SKM-1 treated with dmso at 0.1 percent for 144 hours (cell line): ENCODE measurements around the gene NDST4.

Experiments used
- DNase-seq: peaks from one replicate; lab custom pipeline; 2025; ENCODE audit not compliant: unreplicated experiment; lab: John Stamatoyannopoulos, UW

The NDST4 gene

DNA sequence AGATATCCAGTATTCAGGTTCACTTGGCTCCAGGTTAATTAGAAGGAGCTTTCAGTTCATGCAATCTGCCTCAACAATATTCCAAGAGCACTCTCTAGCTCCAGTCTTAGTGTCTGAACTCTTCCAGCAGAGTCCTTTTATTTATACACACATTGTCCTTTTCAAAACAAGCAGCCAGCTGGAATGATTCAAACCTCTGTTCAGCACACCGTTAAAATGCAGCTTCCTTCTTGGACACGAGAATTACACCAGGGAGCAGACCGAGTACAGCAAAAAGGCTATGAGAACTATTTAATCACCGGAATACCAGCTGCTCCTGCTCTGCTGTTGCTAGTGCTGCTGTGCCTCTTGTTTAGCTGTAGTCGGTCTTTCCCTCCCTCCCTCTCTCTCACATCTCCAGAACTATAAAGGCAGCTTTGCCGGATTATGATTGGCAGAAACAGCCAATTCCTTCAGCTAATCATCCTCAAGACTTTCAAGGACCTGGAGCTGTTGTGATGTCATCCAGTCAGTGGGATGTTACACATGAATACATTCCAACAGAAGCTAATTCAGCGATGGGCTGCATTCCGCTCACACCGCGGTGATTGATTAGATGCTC, at the start of gene NDST4:
TSS of gene NDST4 (minus strand) at position 115 of the 601 bp plus-strand sequence. CDS start 36,584 bp downstream, outside the sequence.
- no peak for DNase-seq

- DNase-seq = no peak
These were observed 45.7 kb upstream of the NDST4 start for GRCh38 chr4:115159141-115159540.

- no peak for DNase-seq
These were observed 44.9 kb upstream of the NDST4 start for GRCh38 chr4:115158296-115158695.

DNA sequence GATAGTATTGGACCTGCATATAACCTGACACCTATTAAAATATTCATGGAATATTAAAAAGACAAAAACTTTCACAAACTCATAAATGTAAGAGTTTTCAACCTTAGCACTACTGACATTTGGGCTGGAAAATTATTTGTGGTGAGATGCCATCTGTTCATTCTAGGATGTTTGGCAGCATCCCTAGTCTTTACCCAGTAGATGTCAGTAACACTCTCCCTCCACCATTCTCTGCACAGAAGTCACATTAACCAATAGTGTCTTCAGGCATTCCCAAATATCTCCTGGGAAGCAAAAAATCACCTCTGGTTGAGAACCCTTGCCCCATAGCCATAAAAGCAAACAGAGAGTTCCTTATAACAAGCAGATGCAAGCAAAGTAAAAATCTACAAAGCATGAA, 41.4 kb upstream of the NDST4 start:
- no peak for DNase-seq

DNA sequence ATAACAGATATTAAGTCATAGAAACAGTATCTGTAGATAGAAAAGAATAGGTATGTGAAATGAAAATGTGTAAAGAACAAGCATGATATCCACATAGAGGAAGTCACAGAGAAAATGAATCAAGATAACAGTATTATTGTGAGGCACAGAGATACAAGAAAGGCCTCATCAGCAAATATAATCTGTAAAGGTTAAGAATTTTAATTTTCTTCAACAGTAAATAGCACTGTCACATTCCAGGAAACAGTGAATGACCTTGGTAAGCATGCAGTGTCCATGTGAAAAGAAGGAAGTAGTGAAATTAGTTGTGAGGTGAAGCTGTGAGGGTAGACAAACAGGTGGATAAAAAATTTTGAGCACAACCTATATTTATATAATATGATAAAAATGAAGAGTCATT, 39.5 kb upstream of the NDST4 start:
- DNase-seq = no peak

- no peak for DNase-seq
These were observed 38.7 kb upstream of the NDST4 start for GRCh38 chr4:115152081-115152480.

- DNase-seq = no peak
These were observed 35.7 kb upstream of the NDST4 start for GRCh38 chr4:115149106-115149505.

DNA sequence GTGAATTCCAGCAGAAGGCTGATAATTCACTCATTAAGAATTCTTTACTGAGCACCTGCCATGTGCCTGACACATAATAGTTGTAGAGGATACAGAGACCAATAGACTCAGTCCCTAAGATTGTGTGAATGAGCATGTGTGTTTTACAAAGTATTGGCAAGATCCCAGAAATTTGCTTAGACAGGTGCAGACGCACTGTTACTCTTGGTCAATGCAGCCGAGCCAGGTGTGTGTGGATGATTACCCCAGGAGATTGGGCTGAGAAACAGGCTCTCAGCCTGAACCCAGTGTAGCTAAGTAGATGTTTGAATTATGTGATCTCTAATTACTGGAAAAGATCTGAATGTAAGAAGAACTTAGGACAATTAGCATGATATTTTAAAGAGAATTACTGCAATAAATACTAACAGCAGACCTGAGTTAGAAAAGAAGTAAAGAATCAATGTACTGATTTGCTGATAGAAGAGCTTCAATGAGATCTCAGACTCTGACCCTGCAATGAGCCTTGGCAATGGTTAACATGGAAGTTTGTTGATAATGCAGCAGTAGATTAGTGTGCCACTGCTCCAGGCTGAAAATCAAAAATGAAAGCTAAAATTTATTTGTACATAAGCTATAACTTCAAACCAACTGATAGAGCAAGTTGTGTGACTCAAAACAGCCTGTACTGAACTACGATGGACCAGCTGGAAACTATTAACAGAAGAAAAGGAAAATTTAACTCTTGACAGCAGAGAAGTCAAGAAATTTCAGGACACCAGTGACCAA, 32.2 kb upstream of the NDST4 start:
- no peak for DNase-seq

GRCh38 chr4:115128037-115128436, 14.6 kb upstream of the NDST4 start:
- no peak for DNase-seq

- DNase-seq = no peak
These were observed 13.1 kb upstream of the NDST4 start for GRCh38 chr4:115126491-115126890.

DNA sequence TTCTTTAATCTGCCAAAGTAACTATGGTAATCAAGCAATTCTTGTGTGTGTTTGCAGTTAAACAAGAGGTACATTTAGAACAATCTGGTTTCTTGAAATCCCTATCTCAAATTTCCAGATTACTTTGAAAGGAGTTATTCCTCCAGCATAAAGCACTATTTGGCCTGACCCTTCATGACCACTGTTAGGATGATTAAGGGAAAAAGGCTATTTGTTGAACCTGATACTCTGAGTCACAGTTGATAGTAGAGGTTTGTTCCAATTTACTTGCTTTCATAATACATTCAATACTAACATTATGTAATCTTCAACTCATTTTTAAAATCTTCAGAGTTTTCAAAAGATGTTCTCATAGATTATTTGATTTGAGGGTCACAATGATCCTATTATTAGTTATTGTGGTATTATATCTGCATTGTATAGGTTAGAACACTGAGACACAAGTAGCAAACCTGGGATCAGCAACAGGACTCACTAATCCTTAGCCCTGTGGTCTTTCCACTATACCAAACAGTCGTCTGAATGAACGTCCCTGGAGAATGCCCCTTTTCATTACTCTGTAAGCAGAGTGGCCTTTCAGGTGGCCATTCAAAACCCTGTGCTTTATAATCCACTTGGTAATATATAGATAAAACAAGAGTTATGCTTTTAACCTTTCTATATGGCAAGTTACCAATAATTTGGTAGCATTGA, 8.1 kb upstream of the NDST4 start:
- DNase-seq = no peak

GRCh38 chr4:115119804-115120352, 6.5 kb upstream of the NDST4 start:
- no peak for DNase-seq

- DNase-seq = no peak
These were observed 4.2 kb upstream of the NDST4 start for GRCh38 chr4:115117651-115118050.

- DNase-seq = no peak
These were observed 2.9 kb downstream of the NDST4 start for GRCh38 chr4:115110191-115111181.

GRCh38 chr4:115108850-115109249, 4.6 kb downstream of the NDST4 start:
- no peak for DNase-seq

DNA sequence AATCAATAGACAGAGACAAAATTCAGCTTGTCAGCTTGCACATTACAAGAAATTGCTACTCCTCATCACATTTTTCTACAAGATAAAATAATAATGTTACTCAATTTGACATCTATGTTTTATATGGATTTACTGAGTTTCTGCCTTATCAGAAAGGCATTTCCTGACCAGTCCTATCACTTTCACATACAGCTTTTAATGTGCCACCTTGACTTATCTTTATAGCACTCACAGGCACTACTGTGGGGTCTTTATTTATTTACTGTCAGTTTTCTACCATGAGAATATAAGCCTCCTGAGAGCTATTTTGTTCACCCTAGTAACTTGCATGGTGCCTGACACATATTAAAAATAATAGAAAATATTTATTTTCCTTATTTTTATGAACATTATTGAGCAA, 6.0 kb downstream of the NDST4 start:
- DNase-seq = no peak

DNA sequence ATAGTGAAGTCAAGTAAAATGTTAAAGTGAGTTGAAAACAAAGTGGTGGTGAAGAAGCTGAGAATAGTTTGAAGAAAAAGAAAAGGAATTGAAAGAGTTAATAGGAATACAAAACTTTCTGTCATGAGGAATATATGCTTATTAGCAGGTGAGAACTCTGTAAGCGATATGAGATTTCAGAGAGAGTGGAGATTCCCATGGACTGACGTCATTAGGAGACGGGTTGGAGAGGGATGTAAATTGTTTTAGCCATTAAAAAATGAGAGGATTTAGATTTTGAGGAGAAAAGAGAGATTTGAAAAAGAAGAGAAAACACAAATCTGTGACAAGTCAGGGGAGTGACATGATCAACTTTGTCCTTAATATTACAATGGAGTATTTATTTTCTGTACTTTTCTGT, 11.7 kb downstream of the NDST4 start:
- DNase-seq = no peak

GRCh38 chr4:115090483-115091075, 22.8 kb downstream of the NDST4 start:
- DNase-seq = peak; percentile 69

- no peak for DNase-seq
These were observed 30.8 kb downstream of the NDST4 start for GRCh38 chr4:115082633-115083032.

GRCh38 chr4:115076691-115077090, 36.7 kb downstream of the NDST4 start:
- DNase-seq = no peak
